GM23248 (cell line): ENCODE measurements around the gene MISP. TPM values are rescaled to one million over a fixed set of nuclear protein-coding genes. Genes with fewer than 3 reads are reported as not detected.

ENCODE experiments used
- DNase-seq: peaks from one replicate; pipeline ENCODE4 v3.0.0-alpha.2; 2015
- H2AFZ ChIP-seq: fragments of 200-600 bp; sonication (generic); 2 replicates; pipeline ENCODE4 v1.6.1; 2016; ENCODE audit warnings: antibody characterized with exemption
- H3F3A ChIP-seq: fragments of 200-600 bp; sonication (generic); 2 replicates; pipeline ENCODE4 v1.6.1; 2016; ENCODE audit warnings: mild to moderate bottlenecking, antibody characterized with exemption, mixed run types; ENCODE audit not compliant: insufficient read depth
- H3K27ac ChIP-seq: fragments of 200-600 bp; sonication (generic); 2 replicates; pipeline ENCODE4 v1.5.1; 2016; ENCODE audit warnings: mild to moderate bottlenecking
- H3K27me3 ChIP-seq: fragments of 200-600 bp; sonication (generic); replicated peaks from 2 replicates; pipeline ENCODE4 v1.6.1; 2016; ENCODE audit warnings: mild to moderate bottlenecking; ENCODE audit not compliant: insufficient read depth
- H3K36me3 ChIP-seq: fragments of 200-600 bp; sonication (generic); 2 replicates; pipeline ENCODE4 v1.6.1; 2016; ENCODE audit warnings: low read depth, mild to moderate bottlenecking
- H3K4me1 ChIP-seq: fragments of 200-600 bp; sonication (generic); 2 replicates; pipeline ENCODE4 v1.6.1; 2016; ENCODE audit warnings: mild to moderate bottlenecking; ENCODE audit not compliant: insufficient read depth
- H3K4me2 ChIP-seq: fragments of 200-600 bp; sonication (generic); one replicate; pipeline ENCODE4 v1.6.1; 2016; ENCODE audit warnings: mild to moderate bottlenecking; ENCODE audit not compliant: unreplicated experiment
- H3K4me3 ChIP-seq: fragments of 200-600 bp; sonication (generic); 2 replicates; pipeline ENCODE4 v1.5.1; 2016; ENCODE audit warnings: mild to moderate bottlenecking
- H3K79me2 ChIP-seq: fragments of 200-600 bp; sonication (generic); 2 replicates; pipeline ENCODE4 v1.6.1; 2016; ENCODE audit warnings: mild to moderate bottlenecking; ENCODE audit not compliant: insufficient read depth
- H3K9ac ChIP-seq: fragments of 200-600 bp; sonication (generic); 2 replicates; pipeline ENCODE4 v1.6.1; 2016; ENCODE audit warnings: mild to moderate bottlenecking
- H3K9me2 ChIP-seq: fragments of 200-600 bp; sonication (generic); 2 replicates; pipeline ENCODE4 v1.6.1; 2016; ENCODE audit warnings: mixed run types, mild to moderate bottlenecking, moderate library complexity; ENCODE audit not compliant: insufficient read depth
- H3K9me3 ChIP-seq: fragments of 200-600 bp; sonication (generic); one replicate; pipeline ENCODE4 v1.6.1; 2017; ENCODE audit warnings: low read depth
- H4K20me1 ChIP-seq: fragments of 200-600 bp; sonication (generic); 2 replicates; pipeline ENCODE4 v1.6.0; 2016; ENCODE audit not compliant: insufficient read depth
- EZH2 ChIP-seq: fragments of 200-600 bp; sonication (generic); IDR thresholded peaks from 2 replicates; pipeline ENCODE4 v1.6.1; 2018; ENCODE audit warnings: antibody characterized with exemption, mild to moderate bottlenecking; ENCODE audit not compliant: insufficient read depth, poor library complexity, severe bottlenecking
- EZH2phosphoT487 ChIP-seq: fragments of 200-600 bp; sonication (generic); IDR thresholded peaks from 2 replicates; pipeline ENCODE4 v1.6.1; 2018; ENCODE audit warnings: antibody characterized with exemption, moderate library complexity, mild to moderate bottlenecking, low read depth; ENCODE audit not compliant: insufficient read depth
- WGBS, 2 experiments: methylation state at CpG; one replicate each; pipeline ENCODE4 v1.1.6; 2015 to 2017; ENCODE audit warnings: low lambda C conversion rate in 2 of 2, low coverage in 1 of 2; ENCODE audit errors: missing lambda C conversion rate in 2 of 2; 5-methylcytosine and 5-hydroxymethylcytosine counted together
- in situ Hi-C: fragments of 300-500 bp; cut with MboI; formaldehyde crosslinking; loops from 2 replicates; pipeline ENCODE4 v1.15.0; 2020
- polyA plus RNA-seq: library from polyadenylated mRNA; unstranded; fragments of >200 nt; fragmentation: Nextera tagmentation; extraction: Ambion mirVana; gene quantifications from 2 replicates; pipeline ENCODE4 v1.2.1, GENCODE V29; 2016
- total RNA-seq: library from RNA; depleted of rRNA; stranded (reverse); fragments of >200 nt; shearing (Covaris generic); gene quantifications from 2 replicates; pipeline ENCODE4 v1.2.3, GENCODE V29; 2014

Gene MISP
- total and polyA plus RNA-seq, 2 experiments from 2014 or later: not detected

DNA sequence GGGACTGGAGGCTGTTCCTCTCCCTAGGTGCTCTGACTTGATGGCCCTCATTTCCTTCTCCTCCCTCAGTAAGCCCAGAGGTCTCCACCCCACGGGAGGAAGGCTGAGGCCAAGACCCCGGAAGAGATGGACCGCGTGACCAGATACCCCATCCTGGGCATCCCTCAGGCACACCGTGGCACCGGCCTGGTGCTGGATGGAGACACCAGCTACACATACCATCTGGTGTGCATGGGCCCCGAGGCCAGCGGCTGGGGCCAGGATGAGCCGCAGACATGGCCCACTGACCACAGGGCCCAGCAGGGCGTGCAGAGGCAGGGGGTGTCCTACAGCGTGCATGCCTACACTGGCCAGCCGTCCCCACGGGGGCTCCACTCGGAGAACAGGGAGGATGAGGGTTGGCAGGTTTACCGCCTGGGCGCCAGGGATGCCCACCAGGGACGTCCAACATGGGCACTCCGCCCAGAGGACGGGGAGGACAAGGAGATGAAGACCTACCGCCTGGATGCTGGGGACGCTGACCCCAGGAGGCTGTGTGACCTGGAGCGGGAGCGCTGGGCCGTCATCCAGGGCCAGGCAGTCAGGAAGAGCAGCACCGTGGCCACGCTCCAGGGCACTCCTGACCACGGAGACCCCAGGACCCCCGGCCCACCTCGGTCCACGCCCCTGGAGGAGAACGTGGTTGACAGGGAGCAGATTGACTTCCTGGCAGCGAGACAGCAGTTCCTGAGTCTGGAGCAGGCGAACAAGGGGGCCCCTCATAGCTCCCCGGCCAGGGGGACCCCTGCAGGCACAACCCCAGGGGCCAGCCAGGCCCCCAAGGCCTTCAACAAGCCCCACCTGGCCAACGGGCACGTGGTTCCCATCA lies 6.1 kb downstream of the MISP start:
- no peaks in the 10 kb centered on the region for H3F3A ChIP-seq
- WGBS, 2 experiments: 82 to 86% methylated on average over 36 of the region's 36 CpGs
- no peaks in the 10 kb centered on the region for H3K36me3 ChIP-seq
- H3K4me3 ChIP-seq: no peak overlapping the region
- H3K79me2 ChIP-seq: no peaks in the 10 kb centered on the region
- H3K4me2 ChIP-seq: no peak overlapping the region
- H2AFZ ChIP-seq: no peak overlapping the region
- TF ChIP-seq EZH2phosphoT487 (no peak), EZH2 (no peak)
- H3K9ac ChIP-seq: no peak overlapping the region
- H3K27me3 ChIP-seq: no peaks in the 10 kb centered on the region
- H3K9me2 ChIP-seq: no peaks in the 10 kb centered on the region
- H3K4me1 ChIP-seq: 0 out of 2 replicates have a peak, but pooled peaks cover 1% of the 10 kb centered on the region
- in situ Hi-C loops: no loop called here
- no peaks in the 10 kb centered on the region for H4K20me1 ChIP-seq
- H3K9me3 ChIP-seq: no peaks in the 10 kb centered on the region
- H3K27ac ChIP-seq: no peak overlapping the region
- no peak for DNase-seq

DNA sequence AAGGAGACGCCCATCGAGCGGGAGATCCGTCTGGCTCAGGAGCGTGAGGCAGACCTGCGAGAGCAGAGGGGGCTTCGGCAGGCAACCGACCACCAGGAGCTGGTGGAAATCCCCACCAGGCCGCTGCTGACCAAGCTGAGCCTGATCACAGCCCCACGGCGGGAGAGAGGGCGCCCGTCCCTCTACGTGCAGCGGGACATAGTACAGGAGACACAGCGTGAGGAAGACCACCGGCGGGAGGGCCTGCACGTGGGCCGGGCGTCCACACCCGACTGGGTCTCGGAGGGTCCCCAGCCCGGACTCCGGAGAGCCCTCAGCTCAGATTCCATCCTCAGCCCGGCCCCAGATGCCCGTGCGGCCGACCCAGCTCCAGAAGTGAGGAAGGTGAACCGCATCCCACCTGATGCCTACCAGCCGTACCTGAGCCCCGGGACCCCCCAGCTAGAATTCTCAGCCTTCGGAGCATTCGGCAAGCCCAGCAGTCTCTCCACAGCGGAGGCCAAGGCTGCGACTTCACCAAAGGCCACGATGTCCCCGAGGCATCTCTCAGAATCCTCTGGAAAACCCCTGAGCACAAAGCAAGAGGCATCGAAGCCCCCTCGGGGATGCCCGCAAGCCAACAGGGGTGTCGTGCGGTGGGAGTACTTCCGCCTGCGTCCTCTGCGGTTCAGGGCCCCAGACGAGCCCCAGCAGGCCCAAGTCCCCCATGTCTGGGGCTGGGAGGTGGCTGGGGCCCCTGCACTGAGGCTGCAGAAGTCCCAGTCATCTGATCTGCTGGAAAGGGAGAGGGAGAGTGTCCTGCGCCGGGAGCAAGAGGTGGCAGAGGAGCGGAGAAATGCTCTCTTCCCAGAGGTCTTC lies 7.1 kb downstream of the MISP start:
- Histone ChIP-seq H3K4me1 (no peaks in the 10 kb centered on the region), H3K4me3 (no peak overlapping the region), H3K4me2 (no peak overlapping the region), H3K9me3 (no peaks in the 10 kb centered on the region), H4K20me1 (no peaks in the 10 kb centered on the region), H3K27ac (no peak overlapping the region), H3K36me3 (no peaks in the 10 kb centered on the region), H3F3A (no peaks in the 10 kb centered on the region), H3K79me2 (no peaks in the 10 kb centered on the region), H3K9me2 (no peaks in the 10 kb centered on the region), H3K27me3 (no peaks in the 10 kb centered on the region), H2AFZ (no peak overlapping the region), H3K9ac (no peak overlapping the region)
- in situ Hi-C loops: no loop called here
- DNase-seq: no peak
- TF ChIP-seq EZH2 (no peak), EZH2phosphoT487 (no peak)
- 86% methylated on average over 40 to 50 of the region's 50 CpGs for WGBS, 2 experiments

DNA sequence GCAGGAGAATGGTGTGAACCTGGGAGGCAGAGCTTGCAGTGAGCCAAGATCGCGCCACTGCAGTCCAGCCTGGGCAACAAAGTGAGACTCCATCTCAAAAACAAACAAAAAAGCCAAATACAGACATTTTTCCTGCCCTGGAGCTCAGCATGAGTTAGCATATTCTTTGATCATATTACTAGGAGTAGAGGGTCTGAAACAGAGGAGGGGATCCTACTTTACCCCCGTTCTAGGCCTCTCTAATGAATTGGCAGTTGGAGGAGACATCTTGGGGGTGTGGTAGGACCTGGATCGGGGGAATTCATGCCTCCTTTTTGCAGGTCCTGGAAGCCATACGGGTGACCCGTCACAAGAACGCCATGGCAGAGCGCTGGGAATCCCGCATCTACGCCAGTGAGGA lies 12.3 kb downstream of the MISP start:
- TF ChIP-seq EZH2: no peak
- no peak for TF ChIP-seq EZH2phosphoT487
- Histone ChIP-seq H3K36me3 (no peaks in the 10 kb centered on the region), H3K9me2 (no peaks in the 10 kb centered on the region), H3K27me3 (no peaks in the 10 kb centered on the region), H3K79me2 (no peaks in the 10 kb centered on the region), H3F3A (peaks cover 4% of the 10 kb centered on the region; the same call in 1 of the 2 replicates), H3K9ac (no peak overlapping the region), H3K4me2 (no peak overlapping the region), H3K4me3 (no peak overlapping the region), H3K9me3 (no peaks in the 10 kb centered on the region), H3K27ac (no peak overlapping the region), H4K20me1 (no peaks in the 10 kb centered on the region), H3K4me1 (no peaks in the 10 kb centered on the region), H2AFZ (no peak overlapping the region)
- DNase-seq: no peak
- 93% methylated on average over 10 of the region's 10 CpGs for WGBS, 2 experiments
- in situ Hi-C loops: no loop called here

DNA sequence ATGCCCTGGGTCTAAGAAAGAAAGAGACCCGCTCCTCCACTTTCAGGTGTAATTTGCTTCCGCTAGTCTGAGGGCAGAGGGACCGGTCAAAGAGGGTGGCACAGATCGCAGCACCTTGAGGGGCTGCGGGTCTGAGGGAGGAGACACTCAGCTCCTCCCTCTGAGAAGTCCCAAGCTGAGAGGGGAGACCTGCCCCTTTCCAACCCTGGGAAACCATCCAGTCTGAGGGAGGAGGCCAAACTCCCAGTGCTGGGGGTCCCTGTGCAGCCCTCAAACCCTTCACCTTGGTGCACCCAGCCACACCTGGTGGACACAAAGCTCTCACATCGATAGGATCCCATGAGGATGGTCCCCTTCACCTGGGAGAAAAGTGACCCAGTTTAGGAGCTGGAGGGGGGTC lies 13.0 kb downstream of the MISP start:
- Histone ChIP-seq H3F3A (peaks cover 11% of the 10 kb centered on the region; the same call in 1 of the 2 replicates), H2AFZ (no peak overlapping the region), H3K27ac (no peak overlapping the region), H3K36me3 (no peaks in the 10 kb centered on the region), H3K4me2 (no peak overlapping the region), H3K79me2 (no peaks in the 10 kb centered on the region), H3K4me1 (0 out of 2 replicates have a peak, but pooled peaks cover 4% of the 10 kb centered on the region), H4K20me1 (no peaks in the 10 kb centered on the region), H3K27me3 (no peaks in the 10 kb centered on the region), H3K9me2 (no peaks in the 10 kb centered on the region), H3K9me3 (no peaks in the 10 kb centered on the region), H3K9ac (no peak overlapping the region), H3K4me3 (no peak overlapping the region)
- no peak for TF ChIP-seq EZH2
- TF ChIP-seq EZH2phosphoT487: no peak
- DNase-seq: no peak
- in situ Hi-C loops: no loop called here
- WGBS, 2 experiments: 88% methylated on average over 6 of the region's 6 CpGs
